Measurements from ENCODE around the gene DNER.
A peak's percentile ranks its signal among the peaks of the same experiment; 100 is the strongest.

Gene DNER

DNA sequence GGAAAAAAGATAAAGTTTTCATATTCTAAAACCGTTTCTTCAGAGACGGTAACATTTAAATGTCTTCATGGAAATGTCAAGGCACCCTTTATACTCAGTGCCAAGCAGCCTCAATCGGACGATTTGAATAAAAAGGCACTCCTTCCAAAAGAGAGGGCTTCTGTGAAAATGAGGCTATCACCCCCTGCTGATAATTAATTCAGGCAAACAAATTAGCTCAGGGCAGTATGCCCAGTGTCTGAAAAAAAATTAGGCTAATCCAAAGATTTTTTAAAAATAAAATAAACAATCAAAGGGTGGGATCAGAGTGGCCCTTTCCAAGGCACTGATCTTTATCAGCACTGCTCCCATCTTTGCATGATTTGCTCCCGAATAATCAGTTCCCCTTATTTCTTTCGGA is 292.3 kb downstream of the DNER start:
- no peaks in the 10 kb centered on the region for H3K36me3 ChIP-seq (ENCODE audit: insufficient read depth, low read length)
- H3K27me3 ChIP-seq (ENCODE audit: control insufficient read depth, insufficient read depth, low read length) = no peaks in the 10 kb centered on the region
- H3K4me1 ChIP-seq (ENCODE audit: control insufficient read depth, insufficient read depth, low read length) = peaks cover 5% of the 10 kb centered on the region
- no peak overlapping the region for H3K4me2 ChIP-seq (ENCODE audit: low read length)
- H3K4me3 ChIP-seq (ENCODE audit: low read length) = no peak overlapping the region
- no peaks in the 10 kb centered on the region for H3K9me3 ChIP-seq (replicated peaks; ENCODE audit: low read length)
- no peak overlapping the region for H3K9ac ChIP-seq (ENCODE audit: low read depth, low read length)

DNA sequence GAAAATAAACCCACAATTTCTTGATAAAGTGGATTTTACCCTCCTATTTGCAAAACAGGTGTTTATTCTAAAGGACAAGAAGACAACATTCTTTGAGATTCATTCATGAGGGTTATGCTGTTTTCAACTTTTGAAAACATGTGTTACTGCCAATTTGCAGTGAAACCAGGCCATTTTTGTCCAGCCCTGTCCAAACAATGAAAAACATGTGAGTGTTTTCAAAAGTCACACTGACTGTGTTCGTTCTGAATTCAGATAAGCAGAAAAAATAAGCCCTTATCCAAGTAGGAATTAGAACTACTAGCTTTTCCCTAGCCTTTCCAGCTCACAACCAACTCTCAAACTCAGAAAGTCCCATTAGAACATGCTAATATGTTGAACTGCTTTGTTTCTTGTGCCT is 295.2 kb downstream of the DNER start:
- Histone ChIP-seq H3K4me2 (ENCODE audit: low read length) (no peak overlapping the region), H3K4me1 (ENCODE audit: control insufficient read depth, insufficient read depth, low read length) (peaks cover 19% of the 10 kb centered on the region)

DNA sequence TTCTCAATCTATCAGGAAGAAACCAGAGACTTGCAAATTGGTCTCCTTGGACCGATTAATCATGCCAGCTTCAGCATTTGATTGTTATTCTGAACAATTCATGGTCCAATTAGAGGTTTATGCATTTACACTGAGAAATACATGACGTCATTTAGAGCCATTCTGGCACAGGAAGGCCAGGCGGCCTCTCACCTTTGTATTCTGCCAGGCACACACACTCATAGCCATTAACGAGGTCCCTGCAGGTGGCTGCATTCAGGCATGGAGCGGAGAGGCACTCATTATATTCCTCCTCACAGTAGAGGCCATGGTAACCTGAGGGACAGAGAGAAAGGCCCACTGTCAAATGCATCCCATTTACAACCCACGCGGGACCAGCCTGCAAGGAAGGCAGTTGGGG is 296.4 kb downstream of the DNER start:
- no peaks in the 10 kb centered on the region for H3K27me3 ChIP-seq (ENCODE audit: control insufficient read depth, insufficient read depth, low read length)
- H3K9me3 ChIP-seq (replicated peaks; ENCODE audit: low read length) = no peaks in the 10 kb centered on the region
- no peak overlapping the region for H3K4me3 ChIP-seq (ENCODE audit: low read length)
- H3K4me2 ChIP-seq (ENCODE audit: low read length) = no peak overlapping the region
- no peak overlapping the region for H3K9ac ChIP-seq (ENCODE audit: low read depth, low read length)
- peaks cover 19% of the 10 kb centered on the region for H3K4me1 ChIP-seq (ENCODE audit: control insufficient read depth, insufficient read depth, low read length)
- H3K36me3 ChIP-seq (ENCODE audit: insufficient read depth, low read length) = no peaks in the 10 kb centered on the region

More for the DNA sequence above, 295.2 kb downstream of the DNER start:
- Histone ChIP-seq H3K27me3 (ENCODE audit: control insufficient read depth, insufficient read depth, low read length) (no peaks in the 10 kb centered on the region), H3K36me3 (ENCODE audit: insufficient read depth, low read length) (no peaks in the 10 kb centered on the region), H3K9ac (ENCODE audit: low read depth, low read length) (no peak overlapping the region), H3K9me3 (replicated peaks; ENCODE audit: low read length) (no peaks in the 10 kb centered on the region), H3K4me3 (ENCODE audit: low read length) (no peak overlapping the region)

DNA sequence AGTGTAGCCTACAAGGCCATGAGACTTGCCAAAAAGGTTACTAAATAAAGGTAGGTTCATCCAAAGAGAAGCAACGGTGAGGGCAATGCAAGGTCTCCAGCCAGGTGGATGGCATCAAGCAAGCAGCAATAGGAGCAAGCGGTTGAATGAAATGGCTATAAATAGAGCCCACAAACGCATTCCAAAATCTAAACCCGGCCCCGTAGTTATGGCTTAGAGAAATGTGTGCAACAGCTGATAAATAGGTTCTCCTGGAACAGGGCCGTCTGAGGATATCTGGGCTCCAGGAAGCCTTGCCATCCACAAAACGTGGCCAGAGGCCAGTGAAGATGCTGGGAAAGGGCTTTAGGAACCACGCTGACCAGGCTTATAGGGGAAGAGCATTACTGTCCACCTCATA is 297.2 kb downstream of the DNER start:
- no peak overlapping the region for H3K9ac ChIP-seq (ENCODE audit: low read depth, low read length)
- no peaks in the 10 kb centered on the region for H3K9me3 ChIP-seq (replicated peaks; ENCODE audit: low read length)
- no peaks in the 10 kb centered on the region for H3K36me3 ChIP-seq (ENCODE audit: insufficient read depth, low read length)
- H3K27me3 ChIP-seq (ENCODE audit: control insufficient read depth, insufficient read depth, low read length) = no peaks in the 10 kb centered on the region
- H3K4me1 ChIP-seq (ENCODE audit: control insufficient read depth, insufficient read depth, low read length) = peaks cover 19% of the 10 kb centered on the region
- no peak overlapping the region for H3K4me3 ChIP-seq (ENCODE audit: low read length)
- no peak overlapping the region for H3K4me2 ChIP-seq (ENCODE audit: low read length)

DNA sequence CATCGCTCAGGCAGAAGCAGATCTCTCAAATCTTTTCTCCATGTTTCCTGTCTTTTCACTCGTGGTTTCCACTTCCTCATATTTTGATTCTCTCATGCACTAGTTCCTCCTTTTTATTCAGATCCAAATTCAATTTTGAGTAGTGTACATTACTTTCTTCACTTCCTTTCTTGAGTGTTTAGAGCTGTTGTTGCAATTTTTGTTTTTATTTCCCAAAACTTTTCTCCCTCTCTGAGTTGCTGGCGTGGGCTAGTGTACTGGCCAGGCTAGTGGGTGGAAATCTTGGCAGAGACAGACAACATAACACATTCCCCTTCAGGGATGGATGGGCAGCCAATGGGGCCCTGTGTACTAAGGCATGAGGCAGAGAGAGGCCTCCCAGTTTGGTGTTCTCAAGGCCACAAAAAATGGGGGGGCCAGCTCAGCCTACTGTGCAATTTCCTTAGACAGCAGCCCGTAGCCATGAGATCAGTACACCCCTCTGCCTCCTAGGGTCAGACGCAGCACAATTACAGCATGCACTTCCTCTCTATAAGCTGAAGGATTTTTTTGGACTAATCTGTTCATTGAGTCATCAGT is 298.1 kb downstream of the DNER start:
- Histone ChIP-seq H3K27me3 (ENCODE audit: control insufficient read depth, insufficient read depth, low read length) (no peaks in the 10 kb centered on the region), H3K4me2 (ENCODE audit: low read length) (no peak overlapping the region), H3K4me3 (ENCODE audit: low read length) (no peak overlapping the region), H3K36me3 (ENCODE audit: insufficient read depth, low read length) (no peaks in the 10 kb centered on the region), H3K4me1 (ENCODE audit: control insufficient read depth, insufficient read depth, low read length) (peaks cover 19% of the 10 kb centered on the region), H3K9ac (ENCODE audit: low read depth, low read length) (peak overlapping the region; percentile 36), H3K9me3 (replicated peaks; ENCODE audit: low read length) (no peaks in the 10 kb centered on the region)

DNA sequence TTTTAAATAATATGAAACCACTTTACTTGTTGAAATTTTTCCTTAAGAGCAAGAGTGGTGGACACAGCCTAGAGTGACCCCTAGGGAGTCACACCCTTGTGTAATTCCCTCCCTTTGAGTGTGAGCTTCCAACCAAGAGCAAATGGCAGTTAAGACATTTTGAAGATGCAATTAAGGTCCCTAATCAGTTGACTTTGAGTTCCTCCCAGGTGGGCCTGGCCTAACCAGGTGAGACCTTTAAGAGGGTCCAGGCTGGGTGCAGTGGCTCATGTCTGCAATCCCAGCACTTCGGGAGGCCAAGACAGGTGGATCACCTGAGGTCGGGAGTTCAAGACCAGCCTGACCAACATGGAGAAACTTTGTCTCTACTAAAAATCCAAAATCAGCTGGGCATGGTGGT is 299.7 kb downstream of the DNER start:
- no peak overlapping the region for H3K9ac ChIP-seq (ENCODE audit: low read depth, low read length)
- no peaks in the 10 kb centered on the region for H3K27me3 ChIP-seq (ENCODE audit: control insufficient read depth, insufficient read depth, low read length)
- no peaks in the 10 kb centered on the region for H3K36me3 ChIP-seq (ENCODE audit: insufficient read depth, low read length)
- no peaks in the 10 kb centered on the region for H3K9me3 ChIP-seq (replicated peaks; ENCODE audit: low read length)
- no peak overlapping the region for H3K4me2 ChIP-seq (ENCODE audit: low read length)
- peaks cover 29% of the 10 kb centered on the region for H3K4me1 ChIP-seq (ENCODE audit: control insufficient read depth, insufficient read depth, low read length)
- H3K4me3 ChIP-seq (ENCODE audit: low read length) = no peak overlapping the region

DNA sequence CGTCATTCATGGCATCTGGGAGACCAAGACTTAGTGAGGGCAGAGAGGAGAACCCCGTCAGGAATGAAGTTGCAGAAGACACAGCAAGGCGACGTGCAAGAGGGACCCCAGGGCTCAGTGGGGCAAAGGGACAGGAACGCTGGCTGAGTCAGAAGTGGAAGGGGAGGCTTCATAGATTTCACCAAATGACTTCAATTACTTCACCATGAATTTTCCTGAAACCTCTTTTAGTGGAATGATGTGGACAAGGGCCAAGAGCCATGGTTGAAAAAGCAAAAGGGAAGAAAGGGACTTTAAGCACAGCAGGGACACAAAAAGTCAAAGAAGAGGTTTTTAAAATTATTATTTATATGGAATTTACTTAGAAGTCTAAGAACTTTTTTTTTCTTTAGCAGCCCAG is 301.7 kb downstream of the DNER start:
- no peaks in the 10 kb centered on the region for H3K27me3 ChIP-seq (ENCODE audit: control insufficient read depth, insufficient read depth, low read length)
- H3K9me3 ChIP-seq (replicated peaks; ENCODE audit: low read length) = no peaks in the 10 kb centered on the region
- H3K36me3 ChIP-seq (ENCODE audit: insufficient read depth, low read length) = no peaks in the 10 kb centered on the region
- H3K9ac ChIP-seq (ENCODE audit: low read depth, low read length) = no peak overlapping the region
- H3K4me3 ChIP-seq (ENCODE audit: low read length) = no peak overlapping the region
- H3K4me1 ChIP-seq (ENCODE audit: control insufficient read depth, insufficient read depth, low read length) = peaks cover 43% of the 10 kb centered on the region
- no peak overlapping the region for H3K4me2 ChIP-seq (ENCODE audit: low read length)

DNA sequence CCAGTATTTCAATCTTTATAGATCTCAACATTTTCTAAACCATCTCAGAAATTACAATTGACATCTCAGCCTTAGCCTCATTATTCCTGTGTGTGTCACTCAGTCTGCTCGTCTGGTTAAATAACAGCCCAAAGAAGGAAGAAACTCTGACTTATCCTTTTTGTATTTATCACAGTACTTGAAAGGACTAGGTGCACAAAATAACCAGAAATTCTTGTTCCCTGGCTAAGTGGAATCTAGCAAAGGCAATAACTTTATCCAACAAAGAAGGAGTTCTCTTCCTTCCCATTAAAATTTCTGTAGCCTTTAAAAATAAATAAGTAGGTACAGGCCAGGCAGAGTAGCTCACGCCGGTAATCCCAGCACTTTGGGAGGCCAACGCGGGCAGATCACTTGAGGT is 303.4 kb downstream of the DNER start:
- no peaks in the 10 kb centered on the region for H3K36me3 ChIP-seq (ENCODE audit: insufficient read depth, low read length)
- H3K4me1 ChIP-seq (ENCODE audit: control insufficient read depth, insufficient read depth, low read length) = peaks cover 43% of the 10 kb centered on the region

DNA sequence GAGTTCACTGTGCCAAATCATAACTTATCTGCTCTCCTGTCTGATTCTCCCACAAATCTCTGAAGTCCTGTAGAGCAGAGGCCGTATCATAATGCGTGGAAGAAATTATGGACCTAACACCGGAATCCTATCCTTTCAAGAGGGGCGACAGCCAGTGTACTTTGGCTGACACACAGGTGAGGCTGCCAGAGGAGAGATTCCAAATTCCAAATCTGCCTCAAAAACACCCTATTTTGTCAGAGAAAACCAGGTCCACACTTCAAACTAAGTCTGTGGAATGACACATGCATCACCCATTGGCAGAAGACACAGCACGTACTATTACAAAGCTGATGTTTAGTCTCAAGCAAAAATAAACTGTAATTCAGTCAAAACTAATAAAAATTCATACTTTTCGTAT is 304.1 kb downstream of the DNER start:
- Histone ChIP-seq H3K27me3 (ENCODE audit: control insufficient read depth, insufficient read depth, low read length) (no peaks in the 10 kb centered on the region), H3K9ac (ENCODE audit: low read depth, low read length) (peak overlapping the region; percentile 2), H3K4me3 (ENCODE audit: low read length) (no peak overlapping the region), H3K9me3 (replicated peaks; ENCODE audit: low read length) (no peaks in the 10 kb centered on the region), H3K4me1 (ENCODE audit: control insufficient read depth, insufficient read depth, low read length) (peaks cover 40% of the 10 kb centered on the region), H3K4me2 (ENCODE audit: low read length) (no peak overlapping the region), H3K36me3 (ENCODE audit: insufficient read depth, low read length) (no peaks in the 10 kb centered on the region)

More for the DNA sequence above, 303.4 kb downstream of the DNER start:
- no peak overlapping the region for H3K4me2 ChIP-seq (ENCODE audit: low read length)
- H3K27me3 ChIP-seq (ENCODE audit: control insufficient read depth, insufficient read depth, low read length) = no peaks in the 10 kb centered on the region
- H3K4me3 ChIP-seq (ENCODE audit: low read length) = no peak overlapping the region
- no peak overlapping the region for H3K9ac ChIP-seq (ENCODE audit: low read depth, low read length)
- no peaks in the 10 kb centered on the region for H3K9me3 ChIP-seq (replicated peaks; ENCODE audit: low read length)

DNA sequence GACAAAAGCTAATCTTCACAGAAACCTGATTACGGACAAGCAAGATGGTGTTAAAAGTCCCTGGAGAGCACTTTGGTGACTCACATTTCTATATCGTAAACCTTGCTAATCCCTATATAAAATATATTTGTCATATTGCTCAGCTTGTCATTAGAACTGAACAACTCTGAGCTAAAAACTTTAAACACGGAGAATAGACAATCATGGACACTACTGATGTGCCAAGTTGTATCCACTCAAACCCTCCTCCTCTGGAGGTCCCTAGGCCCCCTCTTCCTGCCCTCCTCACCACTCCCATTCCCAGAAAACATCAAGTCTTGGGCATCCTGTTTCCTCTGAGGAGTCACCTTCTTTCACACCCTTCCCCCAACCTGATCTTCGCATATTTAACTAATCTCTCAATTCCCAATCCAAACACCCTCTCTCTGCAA is 304.6 kb downstream of the DNER start:
- Histone ChIP-seq H3K4me1 (ENCODE audit: control insufficient read depth, insufficient read depth, low read length) (peaks cover 40% of the 10 kb centered on the region), H3K4me2 (ENCODE audit: low read length) (no peak overlapping the region), H3K9ac (ENCODE audit: low read depth, low read length) (peak overlapping the region; percentile 2), H3K4me3 (ENCODE audit: low read length) (no peak overlapping the region), H3K36me3 (ENCODE audit: insufficient read depth, low read length) (no peaks in the 10 kb centered on the region), H3K27me3 (ENCODE audit: control insufficient read depth, insufficient read depth, low read length) (no peaks in the 10 kb centered on the region), H3K9me3 (replicated peaks; ENCODE audit: low read length) (no peaks in the 10 kb centered on the region)

DNA sequence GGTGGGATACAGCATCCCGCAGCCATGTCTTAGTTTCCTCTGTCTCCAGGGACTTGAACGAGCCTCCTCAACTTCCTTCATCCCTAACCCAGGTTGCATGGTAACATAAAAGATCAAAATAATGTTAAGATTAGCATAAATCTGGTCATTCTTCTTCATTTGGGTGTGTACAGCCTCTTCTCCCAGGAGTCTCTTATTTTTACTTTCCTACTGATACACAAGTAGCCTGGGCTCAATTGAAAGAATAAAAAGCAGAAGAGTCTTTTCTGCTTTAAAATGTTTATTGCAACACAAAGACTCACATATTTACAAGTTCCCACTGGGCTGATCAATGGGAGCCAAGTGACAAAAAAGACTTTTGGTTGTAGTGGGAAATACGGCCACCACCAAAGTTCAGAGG is 305.4 kb downstream of the DNER start:
- Histone ChIP-seq H3K27me3 (ENCODE audit: control insufficient read depth, insufficient read depth, low read length) (no peaks in the 10 kb centered on the region), H3K4me1 (ENCODE audit: control insufficient read depth, insufficient read depth, low read length) (peaks cover 40% of the 10 kb centered on the region), H3K9me3 (replicated peaks; ENCODE audit: low read length) (no peaks in the 10 kb centered on the region), H3K36me3 (ENCODE audit: insufficient read depth, low read length) (no peaks in the 10 kb centered on the region), H3K9ac (ENCODE audit: low read depth, low read length) (peak overlapping the region; percentile 62), H3K4me3 (ENCODE audit: low read length) (peak overlapping the region; percentile 43), H3K4me2 (ENCODE audit: low read length) (peak overlapping the region; percentile 5)

DNA sequence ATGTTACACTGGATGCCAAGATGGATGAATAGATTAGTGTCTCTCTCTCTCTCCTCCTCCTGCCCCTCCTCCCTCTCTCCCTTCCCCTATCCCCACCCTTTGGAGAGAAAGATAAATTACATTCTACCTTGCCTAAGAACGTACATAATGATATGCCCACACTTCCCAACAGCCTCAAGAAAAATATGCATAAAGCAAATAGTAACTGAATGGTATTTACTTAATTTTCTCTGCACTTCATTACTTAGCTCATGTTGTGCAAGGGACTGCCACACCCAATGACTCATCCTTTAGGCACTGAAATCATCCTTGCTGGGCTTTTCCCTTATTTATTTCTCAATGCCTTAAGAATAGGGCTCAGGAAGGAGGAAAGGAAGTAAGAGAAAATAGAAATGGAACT is 306.0 kb downstream of the DNER start:
- Histone ChIP-seq H3K9me3 (replicated peaks; ENCODE audit: low read length) (no peaks in the 10 kb centered on the region), H3K27me3 (ENCODE audit: control insufficient read depth, insufficient read depth, low read length) (no peaks in the 10 kb centered on the region), H3K4me1 (ENCODE audit: control insufficient read depth, insufficient read depth, low read length) (peaks cover 40% of the 10 kb centered on the region), H3K36me3 (ENCODE audit: insufficient read depth, low read length) (no peaks in the 10 kb centered on the region), H3K9ac (ENCODE audit: low read depth, low read length) (peak overlapping the region; percentile 62), H3K4me3 (ENCODE audit: low read length) (no peak overlapping the region), H3K4me2 (ENCODE audit: low read length) (peak overlapping the region; percentile 18)
